GM12878 (cell line): ENCODE results near the gene GBX1. TPM values are rescaled to one million over a fixed set of nuclear protein-coding genes. Genes with fewer than 3 reads are reported as not detected.

Source experiments
- ATAC-seq: fragments of 200-7000 bp; cut with Tn5 transposase; 3 replicates; pipeline ENCODE4 v1.9.1; 2020; ENCODE audit warnings: mild to moderate bottlenecking, moderate library complexity
- BruUV-seq: library from RNA; stranded (reverse); fragments of 400-500 nt; replicated peaks from 2 replicates; lab custom pipeline; 2021; lab: Mats Ljungman, UMichigan
- CTCF ChIA-PET: fragments of 300-600 bp; sonication (Branson Sonifier 250); formaldehyde crosslinking; extraction: SDS; loops from one replicate; lab custom pipeline; 2021; ENCODE audit warnings: inconsistent platforms; lab: Yijun Ruan, JAX
- POLR2A ChIA-PET: fragments of 350-600 bp; formaldehyde crosslinking; extraction: SDS; loops from one replicate; lab custom pipeline; 2021; ENCODE audit warnings: inconsistent platforms; lab: Charles Lee
- RAD21 ChIA-PET: fragments of 300-600 bp; sonication (Branson Sonifier 250); formaldehyde crosslinking; loops from one replicate; lab custom pipeline; 2023; ENCODE audit warnings: antibody characterized with exemption; ENCODE audit not compliant: unreplicated experiment; lab: Charles Lee
- SMC1A ChIA-PET: fragments of 300-600 bp; sonication (Branson Sonifier 250); formaldehyde crosslinking; loops from one replicate; lab custom pipeline; 2023; ENCODE audit not compliant: unreplicated experiment, uncharacterized antibody; lab: Charles Lee
- DNase-seq: peaks from one replicate; pipeline ENCODE4 v3.0.0-alpha.2; 2011; ENCODE audit warnings: low read depth, low spot score
- FAIRE-seq: peaks from 3 replicates; lab custom pipeline; 2011; peaks lifted over from hg19 to GRCh38; lab: Jason Lieb, UNC
- H2AFZ ChIP-seq: 2 replicates; pipeline ENCODE4 v1.6.0; 2011; ENCODE audit warnings: low read depth, low read length, control low read depth; ENCODE audit not compliant: control insufficient read depth
- H3K27ac ChIP-seq: 2 replicates; pipeline ENCODE4 v1.5.1; 2011; ENCODE audit warnings: control low read depth; ENCODE audit not compliant: control insufficient read depth, insufficient read depth
- H3K27me3 ChIP-seq, 2 experiments: replicated peaks in 1 of 2; 2 replicates each; pipeline versions ENCODE4 v1.6.0 to v1.6.1; 2011; ENCODE audit warnings: low read length in 1 of 2; ENCODE audit not compliant: control insufficient read depth in 2 of 2, insufficient read depth in 2 of 2
- H3K36me3 ChIP-seq, 2 experiments: 2 replicates each; pipeline ENCODE4 v1.5.1; 2011; ENCODE audit warnings: low read length in 1 of 2; ENCODE audit not compliant: control insufficient read depth in 2 of 2, insufficient read depth in 2 of 2
- H3K4me1 ChIP-seq: 2 replicates; pipeline ENCODE4 v1.6.1; 2011; ENCODE audit warnings: mild to moderate bottlenecking, low read length, moderate library complexity, mixed read lengths; ENCODE audit not compliant: control insufficient read depth, insufficient read depth
- H3K4me2 ChIP-seq: 2 replicates; pipeline ENCODE4 v1.6.0; 2011; ENCODE audit warnings: control low read depth; ENCODE audit not compliant: control insufficient read depth, insufficient read depth
- H3K4me3 ChIP-seq: fragments of 200-600 bp; sonication (generic); 2 replicates; pipeline ENCODE4 v1.5.1; 2016
- H3K79me2 ChIP-seq: 2 replicates; pipeline ENCODE4 v1.6.0; 2011; ENCODE audit warnings: low read length; ENCODE audit not compliant: control insufficient read depth, insufficient read depth
- H3K9ac ChIP-seq: 2 replicates; pipeline ENCODE4 v1.8.0; 2011; ENCODE audit warnings: low read length, control low read depth, mixed read lengths; ENCODE audit not compliant: control insufficient read depth, insufficient read depth
- H3K9me3 ChIP-seq: replicated peaks from 3 replicates; pipeline ENCODE4 v1.5.1; 2011; ENCODE audit warnings: mild to moderate bottlenecking, low read length; ENCODE audit not compliant: control insufficient read depth, insufficient read depth
- H4K20me1 ChIP-seq: 2 replicates; pipeline ENCODE4 v1.6.0; 2011; ENCODE audit not compliant: control insufficient read depth, insufficient read depth
- CBX3 ChIP-seq: fragments of 200-600 bp; sonication (generic); IDR thresholded peaks from 2 replicates; pipeline ENCODE4 v1.6.1; 2016; ENCODE audit warnings: low read depth, borderline replicate concordance
- NR2C1 ChIP-seq: fragments of 450-650 bp; IDR thresholded peaks from 2 replicates; pipeline ENCODE4 v1.6.1; 2017; ENCODE audit warnings: antibody characterized with exemption, mild to moderate bottlenecking, moderate library complexity
- SMAD5 ChIP-seq: IDR thresholded peaks from 2 replicates; pipeline ENCODE4 v1.6.1; 2016; ENCODE audit warnings: antibody characterized with exemption, low read depth
- ZBED1 ChIP-seq: IDR thresholded peaks from 2 replicates; pipeline ENCODE4 v1.6.1; 2016; ENCODE audit warnings: borderline replicate concordance
- WGBS: methylation state at CpG from one replicate; pipeline ENCODE4 v1.1.6; 2016; ENCODE audit warnings: low lambda C conversion rate; ENCODE audit not compliant: insufficient replicate concordance, insufficient coverage; ENCODE audit errors: missing lambda C conversion rate; 5-methylcytosine and 5-hydroxymethylcytosine counted together
- in situ Hi-C: fragments of 300-500 bp; cut with MboI; formaldehyde crosslinking; loops from 9 replicates; pipeline ENCODE4 v1.14.3; 2018; ENCODE audit warnings: mixed read lengths
- intact Hi-C: fragments of 100-400 bp; cut with micrococcal nuclease; formaldehyde crosslinking; loops from one replicate; pipeline ENCODE4 v1.14.2; 2022; ENCODE audit not compliant: unreplicated experiment
- polyA plus RNA-seq, 11 experiments: library from polyadenylated mRNA; depleted of rRNA in 4 of 11; unstranded in 6 of 11; stranded (reverse) in 5 of 11; fragments of >200 nt; fragmentation: Nextera tagmentation in 4 of 11; fragmentation: Illumina TruSeq in 1 of 11; extraction: Ambion mirVana in 4 of 11; extraction: Trizol in 1 of 11; gene quantifications; 1 replicate in 1 of 11; 2 replicates in 10 of 11; pipeline versions ENCODE4 v1.2.1 to v1.2.3, GENCODE V29; 2011 to 2016; ENCODE audit warnings: inconsistent platforms in 2 of 11, missing spikeins in 2 of 11, low read depth in 1 of 11
- total RNA-seq, 4 experiments: library from RNA; depleted of rRNA in 3 of 4; stranded (reverse); fragments of >200 nt in 3 of 4; fragmentation: Illumina TruSeq in 1 of 4; extraction: Trizol in 1 of 4; gene quantifications; 2 replicates each; pipeline versions ENCODE4 v1.2.1 to v1.2.3, GENCODE V29; 2013 to 2021
- TF ChIP-seq, protein P1 (sequence below): fragments of 450-650 bp; IDR thresholded peaks from 2 replicates; pipeline ENCODE4 v1.6.1; 2016; ENCODE audit warnings: mild to moderate bottlenecking
- TF ChIP-seq, protein P2 (sequence below): fragments of 150-350 bp; IDR thresholded peaks from 2 replicates; pipeline ENCODE4 v1.6.1; 2014; ENCODE audit warnings: mild to moderate bottlenecking, low read depth, low read length

The GBX1 gene
- total and polyA plus RNA-seq, 10 of the 15 experiments (the other 5 are each of a cell fraction or from before 2014, with no cell fraction given) = not detected

DNA sequence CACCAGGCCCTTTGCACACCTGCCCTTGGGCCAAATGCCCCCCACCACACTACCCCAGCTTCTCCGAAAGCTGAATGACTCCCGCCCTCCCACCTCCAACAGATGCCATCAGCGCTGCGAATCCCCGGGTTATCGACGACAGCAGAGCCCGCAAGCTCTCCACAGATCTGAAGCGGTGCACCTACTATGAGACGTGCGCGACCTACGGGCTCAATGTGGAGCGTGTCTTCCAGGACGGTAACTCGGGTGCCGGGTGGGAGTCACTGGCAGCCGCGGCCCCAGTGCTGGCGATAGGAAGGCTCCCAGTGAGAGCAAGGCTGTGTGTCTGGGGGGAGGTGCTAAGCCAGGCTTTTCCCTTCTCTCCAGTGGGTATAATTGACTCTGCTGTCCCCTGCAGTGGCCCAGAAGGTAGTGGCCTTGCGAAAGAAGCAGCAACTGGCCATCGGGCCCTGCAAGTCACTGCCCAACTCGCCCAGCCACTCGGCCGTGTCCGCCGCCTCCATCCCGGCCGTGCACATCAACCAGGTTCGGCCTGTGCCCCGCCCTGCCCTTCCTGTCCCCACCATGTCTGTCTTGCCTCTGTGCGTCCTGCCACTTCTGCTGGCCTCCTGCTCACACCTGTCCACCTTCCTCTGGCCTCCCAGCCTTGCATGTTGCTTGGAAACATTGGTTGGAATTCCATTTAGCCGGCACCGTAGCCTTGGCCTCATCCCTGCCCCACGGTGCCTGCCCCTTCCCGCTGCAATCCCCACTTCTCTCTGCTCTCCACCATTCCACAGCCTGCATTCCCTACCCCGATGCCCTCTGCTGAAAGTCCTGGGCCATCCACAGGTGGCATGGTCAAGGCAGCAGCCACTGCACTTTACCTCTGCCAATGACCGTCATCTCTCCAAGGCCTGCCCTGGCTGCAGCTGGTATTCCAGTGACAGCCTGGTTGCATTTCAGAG lies 49.1 kb downstream of the GBX1 start:
- Histone ChIP-seq H3K36me3 (peaks cover 3 to 19% of the 10 kb centered on the region in 2 experiments; a peak in 3 of 4 replicates), H3K4me3 (no peak overlapping the region), H3K4me2 (no peak overlapping the region), H2AFZ (no peak overlapping the region), H3K27ac (no peak overlapping the region), H3K9me3 (no peaks in the 10 kb centered on the region), H4K20me1 (no peaks in the 10 kb centered on the region), H3K27me3 (no peaks in the 10 kb centered on the region), H3K9ac (no peak overlapping the region), H3K4me1 (no peaks in the 10 kb centered on the region), H3K79me2 (no peaks in the 10 kb centered on the region)
- SMC1A ChIA-PET = no interaction called here
- no peak for TF ChIP-seq SMAD5
- TF ChIP-seq, protein P1, sequence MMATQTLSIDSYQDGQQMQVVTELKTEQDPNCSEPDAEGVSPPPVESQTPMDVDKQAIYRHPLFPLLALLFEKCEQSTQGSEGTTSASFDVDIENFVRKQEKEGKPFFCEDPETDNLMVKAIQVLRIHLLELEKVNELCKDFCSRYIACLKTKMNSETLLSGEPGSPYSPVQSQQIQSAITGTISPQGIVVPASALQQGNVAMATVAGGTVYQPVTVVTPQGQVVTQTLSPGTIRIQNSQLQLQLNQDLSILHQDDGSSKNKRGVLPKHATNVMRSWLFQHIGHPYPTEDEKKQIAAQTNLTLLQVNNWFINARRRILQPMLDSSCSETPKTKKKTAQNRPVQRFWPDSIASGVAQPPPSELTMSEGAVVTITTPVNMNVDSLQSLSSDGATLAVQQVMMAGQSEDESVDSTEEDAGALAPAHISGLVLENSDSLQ = no peak
- no peak for ATAC-seq
- in situ Hi-C loops = no loop called here
- POLR2A ChIA-PET = no interaction called here
- no peak for FAIRE-seq
- WGBS = 94% methylated on average over 36 of the region's 38 CpGs
- intact Hi-C loops = no loop called here
- no peak for DNase-seq
- RAD21 ChIA-PET = no interaction called here
- CTCF ChIA-PET = interaction anchor here (0.9 to 1.2 kb wide), 2 partner anchors 8 to 29 kb away, joined by 3 read pairs; no protein-coding TSS in a partner anchor
- no TSS peak for BruUV-seq

DNA sequence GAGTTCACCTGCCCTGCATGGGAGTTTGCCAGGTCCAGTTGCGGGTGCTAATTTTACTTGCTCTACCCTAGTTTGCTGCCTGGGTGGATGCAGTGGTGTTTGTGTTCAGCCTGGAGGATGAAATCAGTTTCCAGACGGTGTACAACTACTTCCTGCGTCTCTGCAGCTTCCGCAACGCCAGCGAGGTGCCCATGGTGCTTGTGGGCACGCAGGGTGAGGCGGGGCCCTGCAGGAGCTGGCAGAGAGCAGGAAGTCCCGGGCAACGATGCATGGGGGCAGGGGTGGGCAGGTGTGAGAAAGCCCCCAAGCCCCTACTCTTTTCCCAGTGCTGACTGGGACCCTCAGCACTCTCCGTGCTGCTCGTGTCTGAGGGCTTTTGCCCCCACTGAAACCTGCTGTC lies 49.9 kb downstream of the GBX1 start:
- BruUV-seq = no TSS peak
- SMC1A ChIA-PET = no interaction called here
- RAD21 ChIA-PET = no interaction called here
- no peaks in the 10 kb centered on the region for H3K9me3 ChIP-seq
- H3K4me2 ChIP-seq = no peak overlapping the region
- CTCF ChIA-PET = interaction anchor here (1.2 kb wide), 1 partner anchor 28 kb away, joined by 3 read pairs; no protein-coding TSS in a partner anchor
- TF ChIP-seq NR2C1 (no peak), CBX3 (no peak), ZBED1 (no peak)
- TF ChIP-seq, protein P2, sequence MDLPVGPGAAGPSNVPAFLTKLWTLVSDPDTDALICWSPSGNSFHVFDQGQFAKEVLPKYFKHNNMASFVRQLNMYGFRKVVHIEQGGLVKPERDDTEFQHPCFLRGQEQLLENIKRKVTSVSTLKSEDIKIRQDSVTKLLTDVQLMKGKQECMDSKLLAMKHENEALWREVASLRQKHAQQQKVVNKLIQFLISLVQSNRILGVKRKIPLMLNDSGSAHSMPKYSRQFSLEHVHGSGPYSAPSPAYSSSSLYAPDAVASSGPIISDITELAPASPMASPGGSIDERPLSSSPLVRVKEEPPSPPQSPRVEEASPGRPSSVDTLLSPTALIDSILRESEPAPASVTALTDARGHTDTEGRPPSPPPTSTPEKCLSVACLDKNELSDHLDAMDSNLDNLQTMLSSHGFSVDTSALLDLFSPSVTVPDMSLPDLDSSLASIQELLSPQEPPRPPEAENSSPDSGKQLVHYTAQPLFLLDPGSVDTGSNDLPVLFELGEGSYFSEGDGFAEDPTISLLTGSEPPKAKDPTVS = no peak
- TF ChIP-seq, all 136 proteins: peak for 0
- no peaks in the 10 kb centered on the region for H3K4me1 ChIP-seq
- FAIRE-seq (no peak), DNase-seq (no peak), ATAC-seq (no peak)
- intact Hi-C loops (no loop called here), in situ Hi-C loops (no loop called here)
- no peaks in the 10 kb centered on the region for H3K79me2 ChIP-seq
- WGBS = 75% methylated on average over 12 of the region's 12 CpGs
- H3K27me3 ChIP-seq = no peaks in the 10 kb centered on the region
- no peak overlapping the region for H3K9ac ChIP-seq
- H3K36me3 ChIP-seq = peaks cover 3 to 19% of the 10 kb centered on the region in 2 experiments; a peak in 3 of 4 replicates
- no peak overlapping the region for H3K27ac ChIP-seq
- no peak overlapping the region for H2AFZ ChIP-seq
- no peak overlapping the region for H3K4me3 ChIP-seq
- no peaks in the 10 kb centered on the region; the same call in 1 of the 2 replicates for H4K20me1 ChIP-seq
- POLR2A ChIA-PET = no interaction called here
